Left ventricle myocardium inferior (tissue), 1 donor: ENCODE results near the gene ASIC4. TPM values are rescaled to one million over a fixed set of nuclear protein-coding genes. Genes with fewer than 3 reads are reported as not detected.

Experiments used
- DNase-seq: peaks from one replicate; pipeline ENCODE4 v3.0.0-alpha.2; 2020
- H3K27ac ChIP-seq: fragments of 200-600 bp; replicated peaks from 2 replicates; pipeline ENCODE4 v1.8.0; 2021
- H3K27me3 ChIP-seq: fragments of 200-600 bp; 2 replicates; pipeline ENCODE4 v1.8.0; 2021; ENCODE audit warnings: low read depth
- H3K36me3 ChIP-seq: fragments of 200-600 bp; 2 replicates; pipeline ENCODE4 v1.8.0; 2021
- H3K4me1 ChIP-seq: fragments of 200-600 bp; 2 replicates; pipeline ENCODE4 v1.8.0; 2021
- H3K4me3 ChIP-seq: fragments of 200-600 bp; 2 replicates; pipeline ENCODE4 v1.8.0; 2021; ENCODE audit warnings: mild to moderate bottlenecking, moderate library complexity
- H3K9me3 ChIP-seq: fragments of 200-600 bp; replicated peaks from 2 replicates; pipeline ENCODE4 v1.8.0; 2021
- CTCF ChIP-seq: fragments of 200-600 bp; IDR thresholded peaks from 2 replicates; pipeline ENCODE4 v1.8.0; 2021; ENCODE audit warnings: antibody characterized with exemption, mild to moderate bottlenecking, borderline replicate concordance
- intact Hi-C: fragments of 100-400 bp; cut with micrococcal nuclease; formaldehyde crosslinking; loops from one replicate; pipeline ENCODE4 v1.11.0; 2022
- total RNA-seq: library from RNA; stranded (reverse); fragmentation: NEBNext Ultra II Directional; extraction: Animal tissue kit (Norgen Biotek cat#: 25700); gene quantifications from one replicate; pipeline ENCODE4 v1.2.1, GENCODE V29; 2021
- donor health status: DM: no; HTN: yes; CAD: no; lungs with severe emphysema.

ASIC4 gene
- total RNA-seq, 1 donor from 2014 or later = not detected

- no peak for TF ChIP-seq CTCF
- H3K27me3 ChIP-seq = peaks cover 61% of the 10 kb centered on the region
- DNase-seq = no peak
- H3K27ac ChIP-seq = no peak overlapping the region
- H3K4me3 ChIP-seq = no peak overlapping the region
- intact Hi-C loops = loop anchor here (5.0 kb wide), 1 partner anchor 130 kb away; no protein-coding TSS in a partner anchor
- H3K36me3 ChIP-seq = no peaks in the 10 kb centered on the region
- H3K4me1 ChIP-seq = peaks cover 12% of the 10 kb centered on the region
- no peaks in the 10 kb centered on the region for H3K9me3 ChIP-seq
These were observed 17.5 kb downstream of the ASIC4 start for GRCh38 chr2:219531639-219532377.

GRCh38 chr2:219532378-219532649, 18.0 kb downstream of the ASIC4 start:
- no peak for TF ChIP-seq CTCF
- no peaks in the 10 kb centered on the region for H3K9me3 ChIP-seq
- H3K36me3 ChIP-seq = no peaks in the 10 kb centered on the region
- intact Hi-C loops = loop anchor here (5.0 kb wide), 1 partner anchor 130 kb away; no protein-coding TSS in a partner anchor
- H3K4me3 ChIP-seq = no peak overlapping the region
- H3K27ac ChIP-seq = no peak overlapping the region
- H3K27me3 ChIP-seq = peaks cover 61% of the 10 kb centered on the region
- peaks cover 7% of the 10 kb centered on the region for H3K4me1 ChIP-seq
- DNase-seq = no peak

- intact Hi-C loops = loop anchor here (5.0 kb wide), 1 partner anchor 132 kb away; no protein-coding TSS in a partner anchor
These were observed 19.8 kb downstream of the ASIC4 start for GRCh38 chr2:219533930-219534661.

GRCh38 chr2:219536425-219536824, 22.1 kb downstream of the ASIC4 start:
- TF ChIP-seq CTCF = no peak
- H3K4me3 ChIP-seq = no peak overlapping the region
- H3K4me1 ChIP-seq = peaks cover 22% of the 10 kb centered on the region
- H3K27me3 ChIP-seq = peaks cover 52% of the 10 kb centered on the region
- intact Hi-C loops = no loop called here
- no peaks in the 10 kb centered on the region for H3K9me3 ChIP-seq
- peaks cover 29% of the 10 kb centered on the region for H3K36me3 ChIP-seq
- no peak overlapping the region for H3K27ac ChIP-seq
- DNase-seq = no peak

More at GRCh38 chr2:219533930-219534661, 19.8 kb downstream of the ASIC4 start:
- no peak for DNase-seq
- Histone ChIP-seq H3K4me3 (no peak overlapping the region), H3K4me1 (peaks cover 23% of the 10 kb centered on the region), H3K9me3 (no peaks in the 10 kb centered on the region), H3K27me3 (peaks cover 53% of the 10 kb centered on the region), H3K36me3 (peaks cover 5% of the 10 kb centered on the region), H3K27ac (no peak overlapping the region)
- TF ChIP-seq CTCF = no peak

GRCh38 chr2:219536967-219537366, 22.7 kb downstream of the ASIC4 start:
- intact Hi-C loops = no loop called here
- DNase-seq = no peak
- Histone ChIP-seq H3K36me3 (peaks cover 32% of the 10 kb centered on the region), H3K27ac (no peak overlapping the region), H3K9me3 (no peaks in the 10 kb centered on the region), H3K4me1 (peaks cover 28% of the 10 kb centered on the region), H3K27me3 (peaks cover 52% of the 10 kb centered on the region), H3K4me3 (no peak overlapping the region)
- TF ChIP-seq CTCF = no peak
